Measurements from ENCODE around the gene MED29.

The MED29 gene

GRCh38 chr19:39398297-39398864 is 7.2 kb downstream of the MED29 start:
- DNase-seq (ENCODE audit: low spot score) = peak; percentile 73

DNA sequence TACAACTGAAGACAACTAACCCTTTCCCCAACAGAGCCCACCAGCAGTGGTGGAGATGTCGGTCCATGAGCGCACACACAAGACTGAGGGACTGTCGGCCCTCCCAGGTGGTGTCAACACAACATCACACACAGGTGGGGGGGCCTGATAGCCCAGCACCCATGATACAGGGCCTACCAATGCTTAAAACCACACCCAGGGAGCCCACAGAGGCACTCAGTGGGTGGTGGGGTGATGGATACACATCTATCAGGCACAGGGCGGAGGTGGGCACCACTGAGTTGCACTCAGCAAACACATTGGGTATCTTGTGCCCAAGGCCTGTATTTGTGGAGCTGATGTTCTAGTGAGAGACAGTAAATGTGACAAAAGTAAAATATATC is 8.5 kb downstream of the MED29 start:
- DNase-seq (ENCODE audit: low spot score) = no peak

DNA sequence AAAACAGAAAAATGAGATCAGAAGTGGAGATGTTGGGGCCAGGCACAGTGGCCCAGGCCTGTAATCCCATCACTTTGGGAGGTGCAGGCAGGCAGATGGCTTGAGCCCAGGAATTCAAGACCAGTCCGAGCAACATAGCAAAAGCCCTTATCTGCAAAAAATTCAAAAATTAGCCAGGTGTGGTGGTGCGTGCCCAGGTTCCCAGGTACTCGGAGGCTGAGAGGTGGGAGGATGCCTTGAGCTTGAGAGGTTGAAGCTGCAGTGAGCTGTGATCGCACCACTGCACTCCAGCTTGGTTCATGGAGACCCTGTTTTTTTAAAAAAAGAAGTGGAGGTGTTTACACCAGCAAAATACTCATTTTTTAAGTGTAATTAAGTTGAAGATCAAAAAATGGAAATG is 8.9 kb downstream of the MED29 start:
- DNase-seq (ENCODE audit: low spot score) = no peak

- no peak for DNase-seq (ENCODE audit: low spot score)
Observed at GRCh38 chr19:39401070-39401548, 9.9 kb downstream of the MED29 start.

GRCh38 chr19:39401549-39402345 is 10.6 kb downstream of the MED29 start:
- peak; percentile 93 for DNase-seq (ENCODE audit: low spot score)

GRCh38 chr19:39402346-39403300 is 11.4 kb downstream of the MED29 start:
- peak; percentile 90 for DNase-seq (ENCODE audit: low spot score)

GRCh38 chr19:39403331-39404312 is 12.4 kb downstream of the MED29 start:
- peak; percentile 94 for DNase-seq (ENCODE audit: low spot score)

- DNase-seq (ENCODE audit: low spot score) = no peak
Observed at GRCh38 chr19:39405261-39405957, 14.2 kb downstream of the MED29 start.

DNA sequence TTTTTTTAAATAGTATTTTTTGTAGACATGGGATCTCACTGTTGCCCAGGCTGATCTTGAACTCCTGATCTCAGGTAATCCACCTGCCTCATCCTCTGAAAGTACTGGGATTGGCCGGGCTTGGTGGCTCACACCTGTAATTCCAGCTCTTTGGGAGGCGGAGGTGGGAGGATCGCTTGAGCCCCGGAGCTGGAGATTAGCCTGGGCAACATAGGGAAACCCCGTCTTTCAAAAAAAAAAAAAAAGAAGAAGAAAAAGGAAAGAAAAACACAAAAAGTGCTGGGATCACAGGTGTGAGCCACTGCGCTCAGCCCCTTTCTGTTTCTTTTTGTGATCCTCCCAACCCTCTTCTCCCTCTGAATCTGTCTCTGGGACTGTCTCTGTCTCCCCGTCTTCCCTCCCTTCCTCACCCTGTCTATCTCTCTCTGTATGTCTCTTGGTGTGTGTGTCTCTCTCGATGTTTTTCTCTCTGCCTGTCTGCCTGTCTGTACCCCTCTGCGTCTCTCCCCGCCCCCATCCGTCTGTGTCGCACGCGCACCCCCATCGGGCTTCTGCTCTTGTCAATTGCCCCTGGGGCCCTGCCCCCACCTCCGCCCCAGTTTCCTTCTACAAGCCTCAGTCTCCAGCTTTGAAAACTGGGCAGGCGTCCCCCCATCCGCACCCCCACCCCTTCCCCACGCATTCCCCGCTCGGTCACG is 14.9 kb downstream of the MED29 start:
- peak; percentile 70 for DNase-seq (ENCODE audit: low spot score)

- DNase-seq (ENCODE audit: low spot score) = peak; percentile 82
Observed at GRCh38 chr19:39406656-39407409, 15.7 kb downstream of the MED29 start, which contains the start of gene ZFP36. TSS of gene ZFP36 (plus strand) at chr19:39406847. CDS start at chr19:39406905, 58 bp downstream.

DNA sequence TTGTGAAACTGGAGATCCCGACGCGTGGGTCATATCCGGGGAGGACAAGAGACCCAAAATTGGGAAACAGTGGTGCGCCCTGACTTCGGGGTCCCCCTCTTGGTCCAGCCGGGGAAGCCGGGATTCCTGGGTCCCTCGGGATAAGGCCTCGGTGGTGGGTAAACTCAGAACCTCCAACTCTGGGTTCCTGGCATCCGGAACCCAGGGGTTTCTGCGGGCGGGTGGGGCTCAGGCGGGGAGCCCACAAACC is 16.2 kb downstream of the MED29 start:
- no peak for DNase-seq (ENCODE audit: low spot score)

- peak; percentile 58 for DNase-seq (ENCODE audit: low spot score)
Observed at GRCh38 chr19:39407660-39408391, 16.6 kb downstream of the MED29 start.

GRCh38 chr19:39408392-39409207 is 17.4 kb downstream of the MED29 start:
- peak; percentile 75 for DNase-seq (ENCODE audit: low spot score)

DNA sequence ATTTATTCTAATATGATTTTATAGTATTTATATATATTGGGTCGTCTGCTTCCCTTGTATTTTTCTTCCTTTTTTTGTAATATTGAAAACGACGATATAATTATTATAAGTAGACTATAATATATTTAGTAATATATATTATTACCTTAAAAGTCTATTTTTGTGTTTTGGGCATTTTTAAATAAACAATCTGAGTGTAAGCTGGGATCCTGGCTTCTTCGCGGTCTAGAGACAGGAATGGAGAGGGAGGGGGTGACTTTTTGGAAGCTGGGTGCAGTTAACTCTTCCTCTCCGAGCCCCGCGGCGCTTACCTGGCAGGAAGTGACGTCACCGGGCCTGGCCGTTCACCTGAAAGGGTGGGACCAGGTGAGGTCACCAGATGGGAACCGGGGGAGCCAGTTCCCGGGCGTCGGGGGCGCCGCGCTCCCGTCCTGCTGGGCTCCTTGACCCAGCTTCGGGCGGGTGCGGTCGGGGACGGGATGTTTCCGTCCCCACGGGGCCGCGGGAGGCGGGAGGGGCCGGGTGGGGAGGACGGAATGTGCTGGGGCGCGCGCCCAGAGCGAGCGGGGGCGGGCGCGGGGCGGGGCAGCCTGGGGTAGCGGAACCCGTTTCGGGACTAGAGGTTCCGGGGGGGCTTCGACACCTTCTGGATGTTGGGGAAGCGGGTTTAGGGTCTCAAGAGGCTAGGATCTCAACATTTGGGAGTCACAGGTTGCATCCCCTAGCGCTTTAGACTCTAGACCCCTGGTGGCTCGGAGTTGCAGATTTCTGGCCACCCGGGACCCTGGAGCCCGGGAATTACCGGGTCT is 18.2 kb downstream of the MED29 start:
- peak; percentile 69 for DNase-seq (ENCODE audit: low spot score)

DNA sequence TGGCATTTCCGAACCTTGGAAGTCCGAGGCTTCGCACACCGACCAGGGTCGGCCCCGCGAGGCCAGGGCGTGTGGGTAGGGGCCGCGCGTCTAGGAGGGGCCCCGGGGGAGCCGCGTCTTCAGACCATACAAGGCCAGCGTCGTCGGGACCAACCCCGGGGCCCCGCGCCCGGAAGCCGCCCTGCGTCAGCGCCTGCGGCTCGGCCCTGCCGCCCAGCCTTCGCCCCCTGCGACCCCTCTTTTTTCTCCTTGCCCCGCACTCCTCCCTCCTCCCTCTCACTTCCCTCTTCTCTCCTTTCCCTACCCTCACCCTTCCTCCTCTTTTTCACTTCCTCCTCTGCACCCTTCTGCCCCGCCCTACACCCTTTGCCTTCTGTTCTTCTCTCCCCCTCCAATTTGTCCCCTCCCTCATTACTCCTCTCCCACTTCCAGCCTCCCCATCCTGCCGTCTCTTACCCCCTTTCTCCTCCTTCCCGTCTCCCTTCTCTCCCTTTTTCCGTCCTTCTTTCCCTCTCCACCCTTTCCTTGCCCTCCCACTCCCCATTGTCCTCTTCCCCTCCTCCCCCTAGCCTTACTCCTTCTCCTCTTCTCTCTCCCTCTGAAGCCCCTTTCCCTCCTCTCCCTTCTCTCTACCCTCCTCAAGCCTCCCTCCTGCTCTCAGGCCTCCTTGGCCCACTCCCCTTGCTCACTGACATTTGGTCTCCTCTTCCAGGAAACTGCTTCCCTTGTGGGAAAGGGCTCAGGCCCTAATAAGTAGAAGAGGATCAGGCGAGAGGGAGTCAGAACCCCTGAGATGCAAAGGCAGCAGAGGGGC is 19.0 kb downstream of the MED29 start:
- peak; percentile 61 for DNase-seq (ENCODE audit: low spot score)

DNA sequence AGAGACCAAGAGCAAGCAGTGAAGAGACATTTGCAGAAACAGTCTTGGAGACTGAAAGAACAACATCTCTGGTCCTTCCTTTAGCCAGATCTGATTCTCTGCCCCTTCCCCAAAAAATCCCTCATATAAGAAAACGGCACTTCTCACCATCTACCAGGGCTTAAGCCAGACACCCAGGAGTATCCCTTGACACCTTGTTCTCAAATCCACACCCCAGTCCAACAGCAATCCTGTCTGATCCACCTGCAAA is 19.6 kb downstream of the MED29 start:
- DNase-seq (ENCODE audit: low spot score) = no peak

Measured in RKO (cell line).